SK-N-MC (cell line): Measurements from ENCODE around the gene OR51A7.

Source experiments
- EZH2 ChIP-seq: fragments of 200-600 bp; sonication (generic); IDR thresholded peaks from one replicate; pipeline ENCODE4 v1.6.1; 2017; ENCODE audit warnings: antibody characterized with exemption
- POLR2AphosphoS5 ChIP-seq: IDR thresholded peaks from 2 replicates; pipeline ENCODE4 v1.6.1; 2012; ENCODE audit warnings: mild to moderate bottlenecking, low read depth, low read length, borderline replicate concordance

DNA sequence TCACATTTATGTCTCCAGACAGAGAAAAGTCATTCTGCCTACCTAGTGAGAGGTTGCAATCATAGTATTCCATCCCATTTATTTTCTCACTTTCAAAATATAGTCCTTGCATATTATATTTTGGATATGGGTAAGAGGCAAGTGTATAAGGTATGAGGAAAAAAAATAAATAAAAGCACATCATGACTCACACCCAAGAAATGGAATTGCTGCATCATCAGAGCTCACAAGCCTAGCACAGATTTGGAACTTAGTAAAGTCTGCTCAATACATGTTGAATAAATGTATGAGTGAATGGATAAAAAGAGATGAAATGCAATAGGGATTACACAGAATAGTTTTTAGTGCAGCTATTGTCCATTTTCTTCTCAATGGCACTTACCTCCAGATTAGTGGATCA lies 23.0 kb downstream of the OR51A7 start:
- no peak for TF ChIP-seq POLR2AphosphoS5
- TF ChIP-seq EZH2 = no peak
